HepG2 (cell line): Measurements from ENCODE around the gene SEC63. TPM values are rescaled to one million over a fixed set of nuclear protein-coding genes. Genes with fewer than 3 reads are reported as not detected.

Experiments used
- CHCHD3 ChIP-seq: sonication (generic); formaldehyde crosslinking; IDR thresholded peaks from 2 replicates; pipeline ENCODE4 v1.8.0; 2022; ENCODE audit warnings: mild to moderate bottlenecking, missing genetic modification reagents, moderate library complexity
- EZH2 ChIP-seq: conservative IDR thresholded peaks from 2 replicates; pipeline ENCODE4 v1.6.1; 2012; ENCODE audit warnings: mild to moderate bottlenecking, low read depth, low read length, moderate library complexity
- HBP1 ChIP-seq: IDR thresholded peaks from 2 replicates; pipeline ENCODE4 v1.6.1; 2016; ENCODE audit warnings: low read depth, control low read depth
- MED13 ChIP-seq: sonication (generic); formaldehyde crosslinking; IDR thresholded peaks from 2 replicates; pipeline ENCODE4 v1.5.0; 2020; ENCODE audit warnings: missing genetic modification reagents
- PHF20 ChIP-seq: sonication (generic); formaldehyde crosslinking; IDR thresholded peaks from 2 replicates; pipeline ENCODE4 v1.5.0; 2020; ENCODE audit warnings: mild to moderate bottlenecking, missing genetic modification reagents
- SETDB1 ChIP-seq: sonication (generic); formaldehyde crosslinking; IDR thresholded peaks from 2 replicates; pipeline ENCODE4 v1.5.1; 2020; ENCODE audit warnings: missing genetic modification reagents, mild to moderate bottlenecking, borderline replicate concordance
- ZBTB44 ChIP-seq: sonication (generic); formaldehyde crosslinking; IDR thresholded peaks from 2 replicates; pipeline ENCODE4 v1.4.0; 2020; ENCODE audit warnings: missing genetic modification reagents
- ZHX2 ChIP-seq, 2 experiments: sonication (generic) in 1 of 2; formaldehyde crosslinking in 1 of 2; IDR thresholded peaks; 2 replicates each; pipeline versions ENCODE4 v1.6.1 to v1.9.0; 2014 to 2022; ENCODE audit warnings: antibody characterized with exemption in 1 of 2, borderline replicate concordance in 1 of 2, inconsistent platforms in 1 of 2, low read depth in 1 of 2, missing genetic modification reagents in 1 of 2
- ZIK1 ChIP-seq: sonication (generic); formaldehyde crosslinking; IDR thresholded peaks from 2 replicates; pipeline ENCODE4 v1.5.0; 2020; ENCODE audit warnings: mild to moderate bottlenecking, low read depth, missing genetic modification reagents, borderline replicate concordance
- ZNF646 ChIP-seq: sonication (generic); formaldehyde crosslinking; IDR thresholded peaks from 2 replicates; pipeline ENCODE4 v1.9.0; 2021; ENCODE audit warnings: mild to moderate bottlenecking, missing genetic modification reagents
- ZNF7 ChIP-seq: IDR thresholded peaks from 2 replicates; pipeline ENCODE4 v1.6.1; 2016; ENCODE audit warnings: missing biosample characterization, missing genetic modification reagents
- ZNF777 ChIP-seq: sonication (generic); formaldehyde crosslinking; IDR thresholded peaks from 2 replicates; pipeline ENCODE4 v1.4.0; 2020; ENCODE audit warnings: missing genetic modification reagents
- polyA plus RNA-seq, 8 experiments: library from polyadenylated mRNA; depleted of rRNA in 3 of 8; stranded (reverse) in 7 of 8; unstranded in 1 of 8; fragments of >200 nt; fragmentation: Illumina TruSeq in 4 of 8; extraction: Trizol in 4 of 8; gene quantifications; 2 replicates each; pipeline versions ENCODE4 v1.2.1 to v1.2.3, GENCODE V29; 2011 to 2016; ENCODE audit warnings: low read depth in 4 of 8, missing spikeins in 1 of 8, mixed read lengths in 1 of 8; ENCODE audit not compliant: insufficient read depth in 1 of 8
- total RNA-seq, 5 experiments: library from RNA; depleted of rRNA; stranded (reverse); fragments of >200 nt; fragmentation: Illumina TruSeq; extraction: Trizol; gene quantifications; 2 replicates each; pipeline ENCODE4 v1.2.3, GENCODE V29; 2016; ENCODE audit warnings: low read depth in 1 of 5

Gene SEC63
- total and polyA plus RNA-seq, 2 of the 13 experiments (the other 11 are each of a cell fraction or from before 2014, with no cell fraction given) = 20.2 to 45.9 TPM

DNA sequence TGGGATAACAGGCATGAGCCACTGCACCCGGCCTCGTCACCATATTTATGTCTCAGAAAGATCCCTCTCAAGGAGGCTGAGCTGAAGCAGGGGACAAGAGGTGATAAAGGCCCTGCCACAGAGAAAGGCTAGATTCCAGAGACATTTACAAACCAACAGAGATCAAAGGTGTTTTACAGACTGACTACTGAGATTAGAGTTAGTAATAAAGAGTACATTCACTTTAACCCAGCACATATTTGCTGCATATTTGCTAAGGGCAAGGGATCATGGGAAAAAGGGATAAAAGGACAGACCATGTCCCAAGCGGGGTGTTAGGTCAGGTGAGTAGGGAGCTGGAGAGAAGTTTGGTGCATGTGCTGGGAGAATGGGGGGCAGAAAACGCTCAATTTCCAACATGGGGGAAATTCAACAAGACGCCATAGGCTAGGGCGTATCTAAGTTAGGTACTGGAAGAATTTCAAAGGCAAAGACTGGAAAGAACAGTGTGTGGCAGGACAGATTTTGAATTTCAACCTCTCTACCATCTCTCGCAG is 43.8 kb upstream of the SEC63 start (continued):
- TF ChIP-seq EZH2 = no peak
- TF ChIP-seq MED13 (CRISPR knock-in tag) = no peak
- no peak for TF ChIP-seq CHCHD3 (CRISPR knock-in tag)
- no peak for TF ChIP-seq ZHX2 (IDR thresholded peaks at IDR 0.05; ENCODE audit: low read depth)
- no peak for TF ChIP-seq ZHX2 (CRISPR knock-in tag; IDR thresholded peaks at IDR 0.05; ENCODE audit: borderline replicate concordance)
- no peak for TF ChIP-seq ZNF7 (CRISPR knock-in tag)
- no peak for TF ChIP-seq ZBTB44
- no peak for TF ChIP-seq ZIK1 (CRISPR knock-in tag)
- no peak for TF ChIP-seq HBP1
- no peak for TF ChIP-seq PHF20 (CRISPR knock-in tag)
- no peak for TF ChIP-seq ZNF646 (CRISPR knock-in tag)
- no peak; the same call in 1 of the 2 replicates for TF ChIP-seq ZNF777
- no peak for TF ChIP-seq SETDB1 (CRISPR knock-in tag)
